Measurements from ENCODE around the gene CAMSAP2.

CAMSAP2 gene

DNA sequence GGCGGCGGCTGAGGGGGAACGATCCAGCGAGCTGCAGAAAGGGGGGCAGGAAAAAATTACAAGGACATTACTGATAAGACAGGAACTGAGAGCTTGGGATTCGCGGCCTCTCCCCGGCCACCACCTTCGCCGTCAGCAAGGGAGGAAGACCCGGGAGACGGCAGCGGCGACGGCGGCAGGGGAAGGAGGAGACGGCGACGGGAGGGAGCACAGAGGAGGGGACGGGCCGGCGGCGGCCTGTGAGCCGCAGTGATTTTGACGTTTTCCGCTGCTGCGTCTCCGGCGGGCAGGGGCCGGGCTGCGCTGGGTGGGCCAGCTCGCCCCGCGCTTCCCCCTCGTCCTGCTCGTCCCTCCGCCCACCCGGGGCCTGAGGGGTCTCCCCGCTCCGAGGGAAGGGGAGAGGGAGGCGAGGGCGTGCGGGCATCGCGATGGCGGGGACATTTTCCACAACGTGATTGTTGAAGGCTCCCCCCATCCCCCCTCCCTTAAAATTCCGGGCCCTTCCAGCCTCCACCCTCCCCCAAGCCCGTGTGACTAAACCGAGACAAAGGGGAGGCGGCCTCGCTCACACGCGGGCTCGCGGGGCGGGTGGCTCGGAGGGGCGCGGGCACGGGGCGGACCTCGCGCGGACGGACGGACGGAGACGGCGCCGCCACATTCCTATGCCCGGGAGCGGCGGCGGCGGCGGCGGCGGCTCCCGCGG, 407 bp downstream of the CAMSAP2 start:
- TF ChIP-seq, protein P1, sequence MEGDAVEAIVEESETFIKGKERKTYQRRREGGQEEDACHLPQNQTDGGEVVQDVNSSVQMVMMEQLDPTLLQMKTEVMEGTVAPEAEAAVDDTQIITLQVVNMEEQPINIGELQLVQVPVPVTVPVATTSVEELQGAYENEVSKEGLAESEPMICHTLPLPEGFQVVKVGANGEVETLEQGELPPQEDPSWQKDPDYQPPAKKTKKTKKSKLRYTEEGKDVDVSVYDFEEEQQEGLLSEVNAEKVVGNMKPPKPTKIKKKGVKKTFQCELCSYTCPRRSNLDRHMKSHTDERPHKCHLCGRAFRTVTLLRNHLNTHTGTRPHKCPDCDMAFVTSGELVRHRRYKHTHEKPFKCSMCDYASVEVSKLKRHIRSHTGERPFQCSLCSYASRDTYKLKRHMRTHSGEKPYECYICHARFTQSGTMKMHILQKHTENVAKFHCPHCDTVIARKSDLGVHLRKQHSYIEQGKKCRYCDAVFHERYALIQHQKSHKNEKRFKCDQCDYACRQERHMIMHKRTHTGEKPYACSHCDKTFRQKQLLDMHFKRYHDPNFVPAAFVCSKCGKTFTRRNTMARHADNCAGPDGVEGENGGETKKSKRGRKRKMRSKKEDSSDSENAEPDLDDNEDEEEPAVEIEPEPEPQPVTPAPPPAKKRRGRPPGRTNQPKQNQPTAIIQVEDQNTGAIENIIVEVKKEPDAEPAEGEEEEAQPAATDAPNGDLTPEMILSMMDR (IDR thresholded peaks at IDR 0.05), result no peak

DNA sequence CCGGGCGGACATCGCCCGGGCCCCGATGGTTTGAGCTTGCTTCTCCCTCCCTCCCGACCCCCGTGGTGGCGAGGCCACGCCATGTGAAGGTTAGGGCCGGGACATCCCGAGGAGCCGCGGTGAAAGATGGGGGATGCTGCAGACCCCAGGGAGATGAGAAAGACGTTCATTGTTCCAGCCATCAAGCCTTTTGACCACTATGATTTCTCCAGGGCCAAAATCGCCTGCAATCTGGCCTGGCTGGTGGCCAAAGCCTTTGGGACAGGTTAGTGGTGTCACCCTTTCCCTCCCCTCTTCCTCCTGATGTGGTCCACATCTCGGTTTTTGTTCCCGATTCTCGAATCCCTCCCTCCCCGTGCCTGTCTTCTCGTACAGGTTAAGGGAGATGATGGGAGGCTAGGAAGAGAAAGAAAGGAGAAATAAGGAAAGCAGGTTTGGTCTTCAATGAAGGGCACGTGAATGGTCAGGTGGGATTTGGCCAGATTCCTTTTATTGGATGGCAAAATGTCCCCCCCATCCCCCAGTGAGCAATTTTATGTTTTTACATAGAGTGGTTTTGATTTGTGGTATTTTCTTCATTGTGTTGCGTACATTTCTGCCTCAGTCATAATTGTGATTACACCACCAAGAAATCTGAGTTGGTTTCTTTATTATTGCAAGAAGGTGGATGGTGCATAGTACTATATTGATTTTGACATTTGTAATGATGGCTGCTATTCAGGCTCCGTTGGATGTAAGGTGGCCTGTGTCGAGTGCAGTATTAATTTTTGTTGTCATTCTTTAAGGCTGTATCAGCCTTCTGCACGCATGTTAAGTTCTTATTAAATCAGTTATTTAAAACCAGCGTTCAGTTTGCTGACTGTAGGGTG, 1.2 kb downstream of the CAMSAP2 start:
- TF ChIP-seq, protein P1 (IDR thresholded peaks at IDR 0.05), result no peak

DNA sequence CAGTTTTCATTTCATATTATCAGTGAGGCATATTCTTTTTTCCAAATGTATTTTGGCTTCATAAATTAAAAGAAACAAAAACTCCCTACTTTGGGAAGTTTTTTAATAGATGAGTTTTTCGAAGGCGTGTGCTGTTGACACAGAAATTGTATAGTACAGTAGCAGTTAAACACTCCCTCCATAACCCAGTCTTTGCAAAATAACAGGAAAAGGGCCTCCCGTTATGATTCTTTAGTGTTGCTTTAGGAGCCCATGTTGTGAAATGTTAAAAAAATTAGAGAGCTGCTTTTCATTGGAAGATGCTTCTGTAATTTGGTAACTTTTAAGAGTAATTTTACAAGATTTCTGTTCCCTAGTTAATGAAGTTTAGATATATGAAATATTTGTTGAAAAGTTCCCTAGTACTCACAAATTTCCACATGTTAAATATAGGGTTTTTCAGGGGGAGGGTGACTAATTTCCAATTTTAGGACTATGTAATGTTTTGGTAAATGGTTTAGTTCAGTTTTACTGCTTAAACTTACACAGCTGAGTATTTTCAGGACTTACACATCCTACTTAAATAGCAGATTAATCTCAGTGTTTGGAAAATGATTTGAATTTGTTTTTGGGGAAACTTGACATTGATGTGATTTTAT, 2.0 kb downstream of the CAMSAP2 start:
- TF ChIP-seq, protein P1 (IDR thresholded peaks at IDR 0.05), result no peak

DNA sequence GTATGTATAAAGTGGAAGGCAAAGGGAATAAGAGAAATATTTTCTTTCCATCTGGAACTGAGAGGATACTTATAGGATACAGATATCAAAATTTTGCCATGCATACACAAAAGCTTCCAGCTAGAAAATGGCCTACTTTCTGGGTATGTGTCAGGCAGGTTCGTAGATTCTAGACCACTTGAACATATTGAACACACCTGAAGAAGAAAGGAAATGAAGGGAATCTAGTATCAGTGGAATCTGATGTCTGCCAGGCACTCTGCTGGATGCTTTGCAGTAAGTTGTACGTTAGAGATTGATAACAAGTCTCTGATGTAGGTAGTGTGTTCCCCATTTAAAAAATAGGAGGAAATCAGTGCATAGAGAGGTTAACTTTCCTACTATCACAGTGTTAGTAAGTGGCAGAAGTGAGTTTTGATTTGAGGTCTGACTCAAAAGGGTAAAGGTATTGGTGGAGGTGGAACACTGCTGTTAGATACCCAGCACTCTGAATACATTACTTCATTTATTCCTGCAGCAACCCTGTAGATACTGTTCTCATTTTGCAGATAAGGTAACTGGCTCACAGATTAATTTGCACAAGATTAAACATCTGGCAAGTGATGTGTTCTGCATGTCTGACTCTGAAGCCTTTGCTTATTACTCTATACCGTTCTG, 3.0 kb downstream of the CAMSAP2 start:
- TF ChIP-seq, protein P1 (IDR thresholded peaks at IDR 0.05), result no peak

DNA sequence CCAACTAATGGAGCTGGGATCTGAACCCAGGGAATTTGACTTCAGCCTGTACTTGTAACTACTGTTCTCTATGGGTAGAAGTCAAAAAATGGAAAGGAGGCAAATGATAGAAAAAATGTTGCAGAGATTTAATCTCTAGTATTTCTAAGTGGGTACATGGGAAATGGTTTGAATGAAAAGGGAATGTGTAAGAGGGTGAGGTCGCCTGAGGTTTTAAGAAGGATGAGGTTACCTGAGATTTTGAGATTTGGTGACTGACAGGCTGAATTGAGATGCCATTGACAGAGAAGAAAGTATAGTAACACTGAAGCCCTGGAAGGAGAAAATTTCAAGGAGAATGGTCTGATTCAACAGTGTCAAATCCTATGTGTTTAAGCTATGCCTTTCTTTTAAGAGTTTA, 5.5 kb downstream of the CAMSAP2 start:
- TF ChIP-seq, protein P1 (IDR thresholded peaks at IDR 0.05), result no peak

DNA sequence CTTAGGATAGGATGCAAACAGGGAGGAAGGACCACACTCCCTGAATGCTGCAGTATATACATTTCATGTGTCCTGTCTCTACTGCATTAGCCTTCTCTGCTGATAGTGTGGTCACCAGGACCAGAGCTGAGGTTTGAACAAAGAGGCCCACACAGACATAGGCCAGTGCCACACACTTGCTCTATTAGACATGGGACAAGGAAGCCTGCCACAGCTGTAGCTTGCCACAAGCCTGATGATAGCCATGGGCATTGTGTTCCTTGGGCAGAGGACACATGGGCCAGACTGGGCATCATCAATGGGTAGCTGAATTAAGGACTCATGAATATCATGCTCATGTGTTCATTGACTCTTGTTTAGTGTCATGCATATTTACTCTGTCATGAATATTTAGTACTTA, 10.4 kb downstream of the CAMSAP2 start:
- TF ChIP-seq, protein P1 (IDR thresholded peaks at IDR 0.05), result no peak

DNA sequence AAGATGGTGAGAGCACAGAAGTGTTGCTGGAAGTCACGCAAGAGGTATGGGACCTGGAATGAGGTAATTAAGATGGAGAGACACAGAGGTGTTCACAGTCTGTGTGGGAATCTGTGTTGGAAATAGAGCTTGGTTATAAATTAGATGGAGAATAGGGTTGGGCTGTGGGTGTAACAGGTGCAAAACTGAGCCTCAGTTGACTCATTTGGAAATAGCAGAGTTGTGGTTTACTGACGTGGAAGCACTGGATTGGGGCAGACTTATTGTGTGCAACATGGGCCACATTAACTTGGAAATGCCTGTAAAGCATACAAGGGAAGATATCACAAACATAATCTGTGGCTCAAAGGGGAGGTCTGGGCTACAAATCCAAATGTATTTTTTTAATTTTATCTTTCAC, 13.0 kb downstream of the CAMSAP2 start:
- TF ChIP-seq, protein P1 (IDR thresholded peaks at IDR 0.05), result no peak

All from LNCAP (cell line).